ENCODE results near the gene SELENOO. TPM values are rescaled to one million over a fixed set of nuclear protein-coding genes. Genes with fewer than 3 reads are reported as not detected.

SELENOO gene
- total and polyA plus RNA-seq, 2 of the 13 experiments (the other 11 are each of a cell fraction or from before 2014, with no cell fraction given), result 14.4 to 19.0 TPM

- TF ChIP-seq NR2F6 (IDR thresholded peaks at IDR 0.05), result no peak
- no peak for TF ChIP-seq NR2F6 (CRISPR knock-in tag; IDR thresholded peaks at IDR 0.05)
- TF ChIP-seq AGO2 (optimal IDR thresholded peaks at IDR 0.05; ENCODE audit: low read depth, low read length), result peak; percentile 62
- TF ChIP-seq KDM5B (CRISPR knock-in tag; IDR thresholded peaks at IDR 0.05; ENCODE audit: borderline replicate concordance), result 0 out of 2 replicates have a peak, but pooled peaks have one; percentile 35
- TF ChIP-seq AGO1 (IDR thresholded peaks at IDR 0.05; ENCODE audit: low read depth, low read length, poor library complexity, severe bottlenecking), result peak; percentile 60
- TF ChIP-seq ZC3H13 (CRISPR knock-in tag; IDR thresholded peaks at IDR 0.05), result no peak
- TF ChIP-seq RBFOX2 (IDR thresholded peaks at IDR 0.05; ENCODE audit: low read depth, low read length), result peak; percentile 52
- no peak for TF ChIP-seq ZNF737 (CRISPR knock-in tag; IDR thresholded peaks at IDR 0.05; ENCODE audit: borderline replicate concordance)
- TF ChIP-seq HNRNPLL (IDR thresholded peaks at IDR 0.05; ENCODE audit: low read depth, low read length, poor library complexity, severe bottlenecking), result peak; percentile 6
- no peak for TF ChIP-seq HIVEP1 (CRISPR knock-in tag; IDR thresholded peaks at IDR 0.05)
- TF ChIP-seq RBM22 (optimal IDR thresholded peaks at IDR 0.05; ENCODE audit: low read length), result peak; percentile 52
- TF ChIP-seq ZNF660 (CRISPR knock-in tag; IDR thresholded peaks at IDR 0.05; ENCODE audit: borderline replicate concordance, low read depth), result no peak
- TF ChIP-seq, protein P1, sequence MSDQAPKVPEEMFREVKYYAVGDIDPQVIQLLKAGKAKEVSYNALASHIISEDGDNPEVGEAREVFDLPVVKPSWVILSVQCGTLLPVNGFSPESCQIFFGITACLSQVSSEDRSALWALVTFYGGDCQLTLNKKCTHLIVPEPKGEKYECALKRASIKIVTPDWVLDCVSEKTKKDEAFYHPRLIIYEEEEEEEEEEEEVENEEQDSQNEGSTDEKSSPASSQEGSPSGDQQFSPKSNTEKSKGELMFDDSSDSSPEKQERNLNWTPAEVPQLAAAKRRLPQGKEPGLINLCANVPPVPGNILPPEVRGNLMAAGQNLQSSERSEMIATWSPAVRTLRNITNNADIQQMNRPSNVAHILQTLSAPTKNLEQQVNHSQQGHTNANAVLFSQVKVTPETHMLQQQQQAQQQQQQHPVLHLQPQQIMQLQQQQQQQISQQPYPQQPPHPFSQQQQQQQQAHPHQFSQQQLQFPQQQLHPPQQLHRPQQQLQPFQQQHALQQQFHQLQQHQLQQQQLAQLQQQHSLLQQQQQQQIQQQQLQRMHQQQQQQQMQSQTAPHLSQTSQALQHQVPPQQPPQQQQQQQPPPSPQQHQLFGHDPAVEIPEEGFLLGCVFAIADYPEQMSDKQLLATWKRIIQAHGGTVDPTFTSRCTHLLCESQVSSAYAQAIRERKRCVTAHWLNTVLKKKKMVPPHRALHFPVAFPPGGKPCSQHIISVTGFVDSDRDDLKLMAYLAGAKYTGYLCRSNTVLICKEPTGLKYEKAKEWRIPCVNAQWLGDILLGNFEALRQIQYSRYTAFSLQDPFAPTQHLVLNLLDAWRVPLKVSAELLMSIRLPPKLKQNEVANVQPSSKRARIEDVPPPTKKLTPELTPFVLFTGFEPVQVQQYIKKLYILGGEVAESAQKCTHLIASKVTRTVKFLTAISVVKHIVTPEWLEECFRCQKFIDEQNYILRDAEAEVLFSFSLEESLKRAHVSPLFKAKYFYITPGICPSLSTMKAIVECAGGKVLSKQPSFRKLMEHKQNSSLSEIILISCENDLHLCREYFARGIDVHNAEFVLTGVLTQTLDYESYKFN (CRISPR knock-in tag; conservative IDR thresholded peaks at IDR 0.05), result no peak
- TF ChIP-seq ETS1 (CRISPR knock-in tag; IDR thresholded peaks at IDR 0.05), result no peak
- in situ Hi-C loops (cut with HindIII; ENCODE audit: extremely low pct_ligation_motif_present, low pct_unique_long_range_greater_than_20kb), result loop anchor here (5.0 kb wide), 1 partner anchor 62 kb away; no protein-coding TSS in a partner anchor
- Histone ChIP-seq H3K9ac (ENCODE audit: insufficient read depth, low read depth, low read length) (no peak overlapping the region), H3K9me3 (ENCODE audit: low read length) (no peaks in the 10 kb centered on the region), H3K27me3 (ENCODE audit: control insufficient read depth in 1 of 2, insufficient read depth in 2 of 2, low read length in 2 of 2) (no peaks in the 10 kb centered on the region), H3K79me2 (ENCODE audit: insufficient read depth, low read length) (peaks cover 21% of the 10 kb centered on the region), H4K20me1 (ENCODE audit: insufficient read depth, low read length) (no peaks in the 10 kb centered on the region; the same call in 1 of the 2 replicates), H3K4me2 (ENCODE audit: low read depth, low read length) (no peak overlapping the region), H3K27ac (ENCODE audit: extremely low read length, insufficient read depth, low read length) (no peak overlapping the region), H3K4me3 (replicated peaks in 1 of 3; ENCODE audit: insufficient read depth in 1 of 3, low read depth in 2 of 3, low read length in 3 of 3) (no peak overlapping the region), H3K36me3 (replicated peaks in 1 of 2; ENCODE audit: control insufficient read depth in 1 of 2, insufficient read depth in 2 of 2, low read length in 2 of 2) (peaks cover 10 to 42% of the 10 kb centered on the region in 2 experiments; a peak in 4 of 5 replicates), H2AFZ (ENCODE audit: low read length) (no peak overlapping the region), H3K4me1 (ENCODE audit: insufficient read depth, low read length) (peaks cover 19% of the 10 kb centered on the region; the same call in 1 of the 2 replicates)
- no peak for DNase-seq (ENCODE audit: low spot score)
- CTCF ChIA-PET (ENCODE audit: low intra/inter-chr PET ratio, low total read pairs), result interaction anchor here (1.7 to 2.5 kb wide), 2 partner anchors 40 to 61 kb away, joined by 3 to 39 read pairs; no protein-coding TSS in a partner anchor
- POLR2A ChIA-PET, result no interaction called here
- FAIRE-seq, result no peak
- intact Hi-C loops (cut with micrococcal nuclease; ENCODE audit: unreplicated experiment), result loop anchor here (1.0 kb wide), 1 partner anchor 60 kb away; no protein-coding TSS in a partner anchor
- WGBS (ENCODE audit: low lambda C conversion rate), result 81% methylated on average over 3 of the region's 31 CpGs
- ATAC-seq, result peak; percentile 19
- no TSS peak for BruUV-seq (replicated peaks)
Observed at GRCh38 chr22:50208939-50209892, 8.4 kb downstream of the SELENOO start.

Data from HepG2 (cell line).